Vagina (tissue), 2 donors: ENCODE data around the gene NHERF1.

Source experiments
- CTCF ChIP-seq, 3 experiments: fragments of 450-650 bp in 2 of 3; fragments of 200-600 bp in 1 of 3; sonication (generic) in 1 of 3; IDR thresholded peaks; one replicate each; pipeline ENCODE4 v1.5.1; 2017 to 2019; ENCODE audit warnings: antibody characterized with exemption in 3 of 3, mild to moderate bottlenecking in 2 of 3, moderate library complexity in 2 of 3
- POLR2A ChIP-seq, 2 donors: fragments of 450-650 bp; IDR thresholded peaks; one replicate each; pipeline ENCODE4 v1.6.1; 2017; ENCODE audit warnings: antibody characterized with exemption in 2 of 2, mild to moderate bottlenecking in 2 of 2, moderate library complexity in 2 of 2
- POLR2AphosphoS5 ChIP-seq, 2 donors: sonication (generic); formaldehyde crosslinking; IDR thresholded peaks; one replicate each; pipeline ENCODE4 v1.9.0; 2017; ENCODE audit warnings: antibody characterized with exemption in 2 of 2, mild to moderate bottlenecking in 2 of 2, low read depth in 1 of 2; ENCODE audit not compliant: insufficient read depth in 1 of 2

GRCh38 chr17:74752415-74752814 lies 4.0 kb downstream of the NHERF1 start:
- no peak for TF ChIP-seq CTCF (IDR thresholded peaks at IDR 0.05)
- TF ChIP-seq POLR2AphosphoS5 (IDR thresholded peaks at IDR 0.05; ENCODE audit: insufficient read depth in 1 of 2, low read depth in 1 of 2) = no peak
- no peak for TF ChIP-seq POLR2A (IDR thresholded peaks at IDR 0.05)
